HG02763 (cell line): ENCODE results near the gene NDUFA1.
"Not testable (repeated sequence)": the region's sequence is repeated elsewhere in the genome, so short reads cannot be mapped to it uniquely, and the experiment has no call there.

Experiments
- ATAC-seq: cut with Tn5 transposase; IDR thresholded peaks from one replicate; pipeline ENCODE4 v1.9.1; 2021; ENCODE audit warnings: mild to moderate bottlenecking, moderate library complexity; ENCODE audit not compliant: unreplicated experiment

NDUFA1 gene

GRCh38 chrX:119899125-119899524, 27.5 kb downstream of the NDUFA1 start:
- ATAC-seq, result no peak

- no peak for ATAC-seq
Observed at GRCh38 chrX:119900976-119901375, 29.3 kb downstream of the NDUFA1 start.

- no peak for ATAC-seq
Observed at GRCh38 chrX:119916310-119916709, 44.7 kb downstream of the NDUFA1 start.

DNA sequence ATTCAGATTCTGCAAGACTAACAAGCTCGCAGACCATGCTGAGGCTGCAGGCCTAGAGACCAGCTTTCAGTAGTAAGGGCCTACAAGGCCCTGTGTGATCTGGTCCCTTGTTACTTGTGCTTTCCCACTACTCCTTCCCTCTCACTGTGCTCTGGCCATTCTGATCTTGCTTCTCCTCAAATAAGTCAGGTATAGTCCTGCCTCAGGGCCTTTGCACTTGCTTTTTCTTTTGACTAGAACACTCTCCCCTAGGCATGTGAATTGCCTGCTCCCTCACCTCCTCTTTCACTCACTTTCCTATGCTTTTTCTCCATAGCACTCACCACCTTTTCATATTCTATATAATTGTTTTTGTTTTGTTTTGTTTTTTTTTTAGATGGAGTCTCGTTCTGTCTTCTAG, 46.2 kb downstream of the NDUFA1 start:
- ATAC-seq, result no peak

DNA sequence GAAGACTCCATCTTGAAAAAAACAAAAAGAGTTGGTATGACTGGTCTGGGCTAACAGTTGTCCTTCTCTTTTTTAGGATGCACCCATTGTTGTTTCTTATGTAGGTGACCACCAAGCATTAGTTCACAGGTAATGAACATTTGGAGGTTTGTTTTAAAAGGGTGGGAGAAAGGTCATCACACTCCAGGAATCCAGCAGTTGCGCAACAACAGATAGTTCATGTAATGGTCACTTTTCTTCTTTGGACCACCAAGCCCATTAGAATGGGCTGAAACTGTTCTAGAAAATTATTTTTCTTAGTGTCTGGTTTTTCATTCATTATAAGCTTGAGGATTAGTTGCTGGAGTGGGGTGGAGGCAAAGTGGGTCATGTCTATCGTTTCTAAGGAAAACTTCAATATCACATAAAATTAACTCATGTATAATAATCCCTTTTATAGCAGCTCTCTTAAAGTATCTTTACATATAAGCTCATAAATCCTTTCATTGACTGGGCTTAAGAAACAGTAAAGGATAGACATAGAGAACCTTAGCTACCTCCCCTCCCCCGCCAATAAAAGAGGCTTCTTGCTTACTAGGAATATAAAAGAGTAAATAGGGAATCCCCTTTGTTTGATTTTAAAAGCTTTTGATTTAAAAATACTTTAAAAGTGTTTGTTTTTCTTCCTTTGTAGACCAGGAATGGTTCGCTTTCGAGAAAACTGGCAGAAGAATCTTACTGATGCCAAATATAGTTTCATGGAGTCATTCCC, 48.4 kb downstream of the NDUFA1 start:
- no peak for ATAC-seq

GRCh38 chrX:119922391-119922790, 50.8 kb downstream of the NDUFA1 start:
- not testable (repeated sequence) for ATAC-seq
